ENCODE data around the gene UBE2L3. TPM values are rescaled to one million over a fixed set of nuclear protein-coding genes. Genes with fewer than 3 reads are reported as not detected.
"Not testable (repeated sequence)": the region's sequence is repeated elsewhere in the genome, so short reads cannot be mapped to it uniquely, and the experiment has no call there.

Gene UBE2L3
- total RNA-seq, 1 experiment from 2014 or later = 66.6 TPM

DNA sequence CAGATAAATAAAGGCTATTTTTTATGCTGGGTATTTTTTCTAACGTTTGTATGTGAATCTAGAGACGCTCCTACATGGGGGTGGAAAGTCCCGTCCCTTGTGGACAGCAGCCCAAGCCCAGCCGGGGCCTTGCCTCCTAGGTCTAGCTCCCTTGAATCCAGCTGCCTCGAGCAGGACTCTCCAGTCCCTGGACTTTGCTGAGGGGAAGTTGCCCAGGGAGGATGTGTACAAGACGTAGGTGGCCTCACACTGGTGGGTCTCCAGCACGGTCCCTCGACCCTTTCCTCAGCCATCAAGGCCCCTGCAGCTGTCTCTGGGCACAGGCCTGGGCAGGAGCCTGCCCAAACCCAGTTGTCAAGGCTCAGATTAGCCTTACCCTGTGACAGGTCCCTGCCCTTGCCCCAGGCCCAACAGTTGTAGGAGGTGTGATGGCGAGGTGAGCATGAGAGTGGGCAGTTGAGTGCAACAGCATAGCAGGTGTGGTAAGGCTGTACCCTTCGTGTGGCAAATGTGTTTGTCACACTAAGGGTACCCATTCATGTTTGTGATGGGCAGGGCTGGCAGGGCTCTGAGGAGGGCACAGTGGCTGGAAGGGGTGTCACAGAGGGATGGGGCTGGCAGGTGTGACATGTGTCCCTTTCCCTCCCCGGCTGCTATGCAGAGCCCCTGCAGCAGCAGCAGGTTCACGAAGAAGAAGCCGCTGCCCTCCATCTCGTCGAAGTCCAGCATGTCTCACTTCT is 68.4 kb downstream of the UBE2L3 start:
- CTCF ChIA-PET = no interaction called here
- TF ChIP-seq CTCF (IDR thresholded peaks at IDR 0.05; ENCODE audit: unreplicated experiment) = no peak
- no TSS peak for BruUV-seq (replicated peaks)
- Mint-ChIP-seq H3K27ac (ENCODE audit: unreplicated experiment) (no peak overlapping the region), H3K4me3 (ENCODE audit: low read depth, unreplicated experiment) (no peak overlapping the region), H3K27me3 (ENCODE audit: unreplicated experiment) (no peaks in the 10 kb centered on the region), H3K36me3 (ENCODE audit: insufficient read depth, unreplicated experiment) (peaks cover 5% of the 10 kb centered on the region), H3K4me1 (ENCODE audit: low read depth, unreplicated experiment) (peaks cover 7% of the 10 kb centered on the region), H3K9me3 (ENCODE audit: low read depth, unreplicated experiment) (no peaks in the 10 kb centered on the region)
- DNase-seq = no peak
- intact Hi-C loops (cut with micrococcal nuclease; ENCODE audit: unreplicated experiment) = no loop called here

- H3K4me3 Mint-ChIP-seq (ENCODE audit: low read depth, unreplicated experiment) = no peak overlapping the region
- TF ChIP-seq CTCF (IDR thresholded peaks at IDR 0.05; ENCODE audit: unreplicated experiment) = no peak
- peaks cover 14% of the 10 kb centered on the region for H3K4me1 Mint-ChIP-seq (ENCODE audit: low read depth, unreplicated experiment)
- no peak for DNase-seq
- BruUV-seq (replicated peaks) = no TSS peak
- intact Hi-C loops (cut with micrococcal nuclease; ENCODE audit: unreplicated experiment) = no loop called here
- no peak overlapping the region for H3K27ac Mint-ChIP-seq (ENCODE audit: unreplicated experiment)
- H3K9me3 Mint-ChIP-seq (ENCODE audit: low read depth, unreplicated experiment) = no peaks in the 10 kb centered on the region
- H3K27me3 Mint-ChIP-seq (ENCODE audit: unreplicated experiment) = no peaks in the 10 kb centered on the region
- peaks cover 13% of the 10 kb centered on the region for H3K36me3 Mint-ChIP-seq (ENCODE audit: insufficient read depth, unreplicated experiment)
- CTCF ChIA-PET = interaction anchor here (0.5 kb wide), 1 partner anchor 169 kb away, joined by 4 read pairs; no protein-coding TSS in a partner anchor
These were observed 69.2 kb downstream of the UBE2L3 start for GRCh38 chr22:21636629-21637218.

GRCh38 chr22:21637450-21637849 is 69.9 kb downstream of the UBE2L3 start:
- intact Hi-C loops (cut with micrococcal nuclease; ENCODE audit: unreplicated experiment); H3K27me3 Mint-ChIP-seq (ENCODE audit: unreplicated experiment); BruUV-seq (replicated peaks); H3K9me3 Mint-ChIP-seq (ENCODE audit: low read depth, unreplicated experiment); H3K27ac Mint-ChIP-seq (ENCODE audit: unreplicated experiment); DNase-seq; H3K4me3 Mint-ChIP-seq (ENCODE audit: low read depth, unreplicated experiment): not testable (repeated sequence)
- CTCF ChIA-PET = interaction anchor here (0.5 kb wide), 1 partner anchor 168 kb away, joined by 4 read pairs; no protein-coding TSS in a partner anchor
- H3K4me1 Mint-ChIP-seq (ENCODE audit: low read depth, unreplicated experiment) = peaks cover 14% of the 10 kb centered on the region
- H3K36me3 Mint-ChIP-seq (ENCODE audit: insufficient read depth, unreplicated experiment) = peaks cover 20% of the 10 kb centered on the region

DNA sequence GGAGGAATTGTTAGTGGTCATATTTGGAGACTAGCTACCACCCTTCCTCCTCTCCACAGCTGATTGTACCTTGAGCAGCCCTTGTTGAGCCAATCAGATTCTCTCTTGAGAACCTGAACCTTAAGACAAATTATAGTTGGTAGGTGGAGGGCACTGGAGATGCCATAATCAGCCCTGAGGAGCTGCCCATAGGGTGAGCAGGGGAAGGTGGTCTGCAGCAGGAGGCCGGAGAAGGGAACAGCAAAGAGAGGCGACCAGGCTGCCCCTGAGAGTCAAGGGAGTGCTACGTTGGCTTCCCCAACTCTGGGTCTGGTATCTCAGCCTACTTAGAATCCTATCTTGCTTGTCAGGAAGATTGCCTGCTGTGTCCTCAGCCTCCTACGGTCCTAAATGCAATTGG is 71.8 kb downstream of the UBE2L3 start:
- H3K4me1 Mint-ChIP-seq (ENCODE audit: low read depth, unreplicated experiment) = peaks cover 26% of the 10 kb centered on the region
- no peaks in the 10 kb centered on the region for H3K9me3 Mint-ChIP-seq (ENCODE audit: low read depth, unreplicated experiment)
- DNase-seq = no peak
- BruUV-seq (replicated peaks) = no TSS peak
- no peak overlapping the region for H3K27ac Mint-ChIP-seq (ENCODE audit: unreplicated experiment)
- CTCF ChIA-PET = no interaction called here
- no peak overlapping the region for H3K4me3 Mint-ChIP-seq (ENCODE audit: low read depth, unreplicated experiment)
- no peaks in the 10 kb centered on the region for H3K27me3 Mint-ChIP-seq (ENCODE audit: unreplicated experiment)
- intact Hi-C loops (cut with micrococcal nuclease; ENCODE audit: unreplicated experiment) = no loop called here
- no peak for TF ChIP-seq CTCF (IDR thresholded peaks at IDR 0.05; ENCODE audit: unreplicated experiment)
- H3K36me3 Mint-ChIP-seq (ENCODE audit: insufficient read depth, unreplicated experiment) = peaks cover 39% of the 10 kb centered on the region

DNA sequence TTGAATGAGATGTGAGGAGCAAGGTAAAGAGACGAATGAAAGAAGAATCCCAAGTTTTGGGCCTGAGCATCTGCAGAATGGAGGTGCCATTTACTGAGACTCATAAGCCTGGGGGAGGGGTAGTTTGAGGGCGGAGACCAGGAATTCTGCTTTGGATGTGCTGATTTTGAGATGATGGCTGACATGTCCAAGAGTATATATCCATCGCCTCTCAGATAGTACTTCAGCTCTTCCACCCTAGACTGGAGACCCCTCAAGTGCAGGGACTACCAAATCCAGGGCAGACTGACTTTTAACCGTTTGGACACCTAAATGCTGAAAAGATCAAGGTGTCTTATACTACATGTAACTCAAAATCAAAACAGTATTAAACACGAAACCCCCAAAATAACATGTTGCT is 73.3 kb downstream of the UBE2L3 start:
- no peak for TF ChIP-seq CTCF (IDR thresholded peaks at IDR 0.05; ENCODE audit: unreplicated experiment)
- peak overlapping the region; percentile 98 for H3K27ac Mint-ChIP-seq (ENCODE audit: unreplicated experiment)
- CTCF ChIA-PET = interaction anchor here (0.7 to 3.0 kb wide), 8 partner anchors 10 to 755 kb away, joined by 3 to 42 read pairs (median 4); partner anchors contain the start of gene YDJC
- no peaks in the 10 kb centered on the region for H3K9me3 Mint-ChIP-seq (ENCODE audit: low read depth, unreplicated experiment)
- H3K27me3 Mint-ChIP-seq (ENCODE audit: unreplicated experiment) = no peaks in the 10 kb centered on the region
- H3K36me3 Mint-ChIP-seq (ENCODE audit: insufficient read depth, unreplicated experiment) = peaks cover 52% of the 10 kb centered on the region
- no TSS peak for BruUV-seq (replicated peaks)
- H3K4me3 Mint-ChIP-seq (ENCODE audit: low read depth, unreplicated experiment) = peak overlapping the region; percentile 94
- DNase-seq = no peak
- intact Hi-C loops (cut with micrococcal nuclease; ENCODE audit: unreplicated experiment) = no loop called here
- H3K4me1 Mint-ChIP-seq (ENCODE audit: low read depth, unreplicated experiment) = peaks cover 26% of the 10 kb centered on the region
